Erythroblast (primary cell): ENCODE results near the gene KRTAP4-7.

Experiments
- GATA1 ChIP-seq: IDR thresholded peaks from 2 replicates; pipeline ENCODE4 v1.6.1; 2011; ENCODE audit warnings: low read depth, mild to moderate bottlenecking, control low read depth, low read length, moderate library complexity
- POLR2A ChIP-seq: IDR thresholded peaks from 2 replicates; pipeline ENCODE4 v1.6.1; 2011; ENCODE audit warnings: mild to moderate bottlenecking, low read length

DNA sequence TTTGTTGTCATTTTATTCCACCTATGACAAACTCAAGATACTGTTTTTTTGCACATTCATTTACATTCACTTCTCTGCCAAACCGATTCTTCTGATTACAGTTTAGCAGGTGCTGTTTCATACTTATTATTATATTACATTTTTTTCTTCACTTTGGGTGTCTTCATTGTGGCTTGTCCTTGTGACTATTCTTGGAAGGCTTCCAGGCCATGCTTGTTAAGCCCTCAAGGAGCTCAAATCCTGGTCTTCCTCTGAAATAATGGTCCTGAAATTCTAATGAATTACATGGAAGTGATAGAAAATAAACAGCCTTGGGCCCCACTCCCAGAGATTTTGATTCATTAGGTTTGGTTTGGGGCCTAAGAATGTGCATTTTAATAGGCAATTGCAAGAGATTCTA, 19.6 kb upstream of the KRTAP4-7 start:
- TF ChIP-seq POLR2A, result no peak
- TF ChIP-seq GATA1, result no peak
